IMR-90 (cell line): ENCODE data around the gene GUCY2C. TPM values are rescaled to one million over a fixed set of nuclear protein-coding genes. Genes with fewer than 3 reads are reported as not detected.

Experiments used
- ATAC-seq: fragments of 200-7000 bp; cut with Tn5 transposase; 2 replicates; pipeline ENCODE4 v1.9.1; 2020; ENCODE audit warnings: low read depth, mild to moderate bottlenecking, moderate library complexity
- BruUV-seq: library from RNA; stranded (reverse); fragments of 400-500 nt; replicated peaks from 2 replicates; lab custom pipeline; 2021; lab: Mats Ljungman, UMichigan
- CTCF ChIA-PET: fragments of 300-600 bp; formaldehyde crosslinking; extraction: SDS; loops from one replicate; lab custom pipeline; 2021; ENCODE audit warnings: antibody characterized with exemption; lab: Yijun Ruan, JAX
- POLR2A ChIA-PET: fragments of 300-600 bp; sonication (Branson Sonifier 250); formaldehyde crosslinking; loops from one replicate; lab custom pipeline; 2022; ENCODE audit warnings: antibody characterized with exemption; ENCODE audit not compliant: unreplicated experiment; lab: Charles Lee
- DNase-seq: peaks from one replicate; pipeline ENCODE4 v3.0.0; 2013
- H2AFZ ChIP-seq: replicated peaks from 2 replicates; pipeline ENCODE3; 2013; ENCODE audit warnings: low read length, mild to moderate bottlenecking; ENCODE audit not compliant: poor library complexity
- H2AK5ac ChIP-seq: 2 replicates; pipeline ENCODE4 v1.6.1; 2013; ENCODE audit warnings: low read depth, low read length, inconsistent platforms
- H2AK9ac ChIP-seq: replicated peaks from 2 replicates; pipeline ENCODE3; 2013; ENCODE audit warnings: mild to moderate bottlenecking, low read depth, low read length, moderate library complexity; ENCODE audit not compliant: poor library complexity
- H2BK120ac ChIP-seq: 2 replicates; pipeline ENCODE4 v1.6.1; 2013; ENCODE audit warnings: low read depth, low read length, inconsistent platforms
- H2BK15ac ChIP-seq: 3 replicates; pipeline ENCODE4 v1.6.1; 2013; ENCODE audit warnings: low read depth, low read length, inconsistent platforms
- H2BK20ac ChIP-seq: 2 replicates; pipeline ENCODE4 v1.6.1; 2013; ENCODE audit warnings: low read depth, mild to moderate bottlenecking, inconsistent platforms, low read length, moderate library complexity
- H2BK5ac ChIP-seq: 2 replicates; pipeline ENCODE4 v1.6.1; 2013; ENCODE audit warnings: mild to moderate bottlenecking, low read depth, low read length, inconsistent platforms; ENCODE audit not compliant: poor library complexity, severe bottlenecking
- H3K14ac ChIP-seq: replicated peaks from 2 replicates; pipeline ENCODE4 v1.6.1; 2013; ENCODE audit warnings: low read depth, low read length, inconsistent platforms
- H3K18ac ChIP-seq: 2 replicates; pipeline ENCODE4 v1.6.1; 2013; ENCODE audit warnings: low read depth, low read length, control low read depth
- H3K23ac ChIP-seq: 2 replicates; pipeline ENCODE4 v1.6.1; 2013; ENCODE audit warnings: low read depth, low read length, inconsistent platforms
- H3K27ac ChIP-seq: 2 replicates; pipeline ENCODE4 v1.5.1; 2013; ENCODE audit warnings: mild to moderate bottlenecking, control low read depth, low read length; ENCODE audit not compliant: insufficient read depth
- H3K27me3 ChIP-seq: 2 replicates; pipeline ENCODE4 v1.6.1; 2013; ENCODE audit warnings: low read length; ENCODE audit not compliant: control insufficient read depth, insufficient read depth
- H3K36me3 ChIP-seq: 2 replicates; pipeline ENCODE4 v1.6.1; 2013; ENCODE audit warnings: low read length, mixed read lengths; ENCODE audit not compliant: control insufficient read depth, insufficient read depth
- H3K4ac ChIP-seq: 2 replicates; pipeline ENCODE4 v1.6.1; 2013; ENCODE audit warnings: low read depth, low read length, inconsistent platforms
- H3K4me1 ChIP-seq: 2 replicates; pipeline ENCODE4 v1.6.1; 2013; ENCODE audit warnings: low read length, mixed read lengths; ENCODE audit not compliant: control insufficient read depth, insufficient read depth
- H3K4me2 ChIP-seq: 2 replicates; pipeline ENCODE4 v1.6.1; 2013; ENCODE audit warnings: low read depth, mild to moderate bottlenecking, control low read depth, low read length, moderate library complexity
- H3K4me3 ChIP-seq: 2 replicates; pipeline ENCODE4 v1.5.1; 2013; ENCODE audit warnings: low read depth, mild to moderate bottlenecking, control low read depth, low read length, moderate library complexity; ENCODE audit not compliant: insufficient read depth
- H3K56ac ChIP-seq: 2 replicates; pipeline ENCODE4 v1.6.1; 2013; ENCODE audit warnings: low read length, inconsistent platforms; ENCODE audit not compliant: insufficient read depth; ENCODE audit errors: extremely low read depth
- H3K79me1 ChIP-seq, 2 experiments: 2 replicates each; pipeline ENCODE4 v1.6.1; 2013; ENCODE audit warnings: low read length in 2 of 2, inconsistent platforms in 1 of 2, low read depth in 1 of 2
- H3K9ac ChIP-seq: 2 replicates; pipeline ENCODE4 v1.6.1; 2013; ENCODE audit warnings: low read depth, low read length, control low read depth
- H3K9me1 ChIP-seq: 2 replicates; pipeline ENCODE4 v1.6.1; 2013; ENCODE audit warnings: low read length, inconsistent platforms; ENCODE audit not compliant: insufficient read depth
- H3K9me3 ChIP-seq: 2 replicates; pipeline ENCODE4 v1.6.1; 2013; ENCODE audit warnings: low read length; ENCODE audit not compliant: control insufficient read depth, insufficient read depth
- H4K20me1 ChIP-seq: 2 replicates; pipeline ENCODE4 v1.6.1; 2013; ENCODE audit warnings: low read length, inconsistent platforms; ENCODE audit not compliant: insufficient read depth
- H4K5ac ChIP-seq: 2 replicates; pipeline ENCODE4 v1.6.1; 2013; ENCODE audit warnings: mild to moderate bottlenecking, low read depth, low read length, control low read depth
- H4K8ac ChIP-seq, 2 experiments: 2 replicates each; pipeline ENCODE4 v1.6.1; 2013; ENCODE audit warnings: low read depth in 2 of 2, low read length in 2 of 2, control low read depth in 1 of 2, inconsistent platforms in 1 of 2
- H4K91ac ChIP-seq: 2 replicates; pipeline ENCODE4 v1.6.1; 2013; ENCODE audit warnings: low read depth, low read length, inconsistent platforms; ENCODE audit not compliant: insufficient read depth
- BHLHE40 ChIP-seq: fragments of 150-350 bp; IDR thresholded peaks from 2 replicates; pipeline ENCODE4 v1.6.1; 2016; ENCODE audit warnings: mild to moderate bottlenecking, low read depth, low read length
- CEBPB ChIP-seq: IDR thresholded peaks from 2 replicates; pipeline ENCODE4 v1.6.1; 2012; ENCODE audit warnings: low read depth, low read length, improper control_type of control experiment
- CHD1 ChIP-seq: IDR thresholded peaks from 2 replicates; pipeline ENCODE4 v1.6.1; 2012; ENCODE audit warnings: low read depth, low read length, improper control_type of control experiment
- FOS ChIP-seq: fragments of 150-350 bp; IDR thresholded peaks from 2 replicates; pipeline ENCODE4 v1.6.1; 2016; ENCODE audit warnings: low read depth, low read length
- MAFK ChIP-seq: IDR thresholded peaks from 2 replicates; pipeline ENCODE4 v1.6.1; 2012; ENCODE audit warnings: low read depth, low read length, improper control_type of control experiment
- MAZ ChIP-seq: IDR thresholded peaks from 2 replicates; pipeline ENCODE4 v1.6.1; 2012; ENCODE audit warnings: low read depth, mild to moderate bottlenecking, low read length, improper control_type of control experiment, moderate library complexity, borderline replicate concordance
- MXI1 ChIP-seq: IDR thresholded peaks from 2 replicates; pipeline ENCODE4 v1.6.1; 2012; ENCODE audit warnings: low read depth, mild to moderate bottlenecking, low read length, moderate library complexity, borderline replicate concordance
- NFE2L2 ChIP-seq: fragments of 150-350 bp; IDR thresholded peaks from 2 replicates; pipeline ENCODE4 v1.6.1; 2016; ENCODE audit warnings: low read depth, mild to moderate bottlenecking, low read length
- POLR2A ChIP-seq: IDR thresholded peaks from 2 replicates; pipeline ENCODE4 v1.6.1; 2012; ENCODE audit warnings: mild to moderate bottlenecking, low read depth, low read length
- RAD21 ChIP-seq: IDR thresholded peaks from 2 replicates; pipeline ENCODE4 v1.6.1; 2012; ENCODE audit warnings: low read length, improper control_type of control experiment
- RCOR1 ChIP-seq: IDR thresholded peaks from 2 replicates; pipeline ENCODE4 v1.6.1; 2012; ENCODE audit warnings: mild to moderate bottlenecking, low read length, improper control_type of control experiment; ENCODE audit not compliant: insufficient replicate concordance
- RFX5 ChIP-seq: IDR thresholded peaks from 2 replicates; pipeline ENCODE4 v1.8.0; 2012; ENCODE audit warnings: low read depth, mild to moderate bottlenecking, low read length, moderate library complexity
- SMC3 ChIP-seq: fragments of 150-350 bp; IDR thresholded peaks from 2 replicates; pipeline ENCODE4 v1.6.1; 2016; ENCODE audit warnings: low read depth, mild to moderate bottlenecking, antibody characterized with exemption, low read length, moderate library complexity
- WGBS, 2 experiments: methylation state at CpG; one replicate each; pipeline versions ENCODE4 v1.1.5 to v1.1.7; 2013; ENCODE audit warnings: missing lambda C conversion rate in 2 of 2; ENCODE audit not compliant: insufficient read length in 1 of 2; ENCODE audit errors: extremely low coverage in 2 of 2; 5-methylcytosine and 5-hydroxymethylcytosine counted together
- dilution Hi-C: fragments of 300-500 bp; cut with HindIII; formaldehyde crosslinking; loops from one replicate; pipeline ENCODE4 v1.14.3; 2018; ENCODE audit warnings: low sequenced_read_pairs; ENCODE audit not compliant: unreplicated experiment
- in situ Hi-C: fragments of 300-500 bp; cut with MboI; formaldehyde crosslinking; loops from 3 replicates; pipeline ENCODE4 v1.14.3; 2019; ENCODE audit warnings: low sequenced_read_pairs, inconsistent platforms, mixed read lengths
- intact Hi-C: fragments of 100-400 bp; cut with micrococcal nuclease; formaldehyde crosslinking; loops from 2 replicates; pipeline ENCODE4 v1.10.0; 2022
- polyA plus RNA-seq, 3 experiments: library from polyadenylated mRNA; depleted of rRNA; stranded (reverse); fragments of >200 nt; gene quantifications; 2 replicates each; pipeline ENCODE4 v1.2.3, GENCODE V29; 2012; ENCODE audit warnings: low replicate concordance in 1 of 3
- total RNA-seq: library from RNA; depleted of rRNA; stranded (reverse); fragments of >200 nt; gene quantifications from 2 replicates; pipeline ENCODE4 v1.2.3, GENCODE V29; 2012
- TF ChIP-seq, protein P1 (sequence below): fragments of 150-350 bp; IDR thresholded peaks from 2 replicates; pipeline ENCODE4 v1.6.1; 2016; ENCODE audit warnings: low read depth, mild to moderate bottlenecking, low read length, moderate library complexity, borderline replicate concordance
- TF ChIP-seq, protein P2 (sequence below): fragments of 150-350 bp; IDR thresholded peaks from 2 replicates; pipeline ENCODE4 v1.6.1; 2017; ENCODE audit warnings: mild to moderate bottlenecking, antibody characterized with exemption, low read length, low read depth
- TF ChIP-seq, protein P3 (sequence below): conservative IDR thresholded peaks from 2 replicates; pipeline ENCODE4 v1.5.1; 2012; ENCODE audit warnings: mild to moderate bottlenecking, low read depth, low read length, improper control_type of control experiment

Gene GUCY2C
- total and polyA plus RNA-seq, 2 of the 4 experiments (the other 2 are of a cell fraction), result not detected

DNA sequence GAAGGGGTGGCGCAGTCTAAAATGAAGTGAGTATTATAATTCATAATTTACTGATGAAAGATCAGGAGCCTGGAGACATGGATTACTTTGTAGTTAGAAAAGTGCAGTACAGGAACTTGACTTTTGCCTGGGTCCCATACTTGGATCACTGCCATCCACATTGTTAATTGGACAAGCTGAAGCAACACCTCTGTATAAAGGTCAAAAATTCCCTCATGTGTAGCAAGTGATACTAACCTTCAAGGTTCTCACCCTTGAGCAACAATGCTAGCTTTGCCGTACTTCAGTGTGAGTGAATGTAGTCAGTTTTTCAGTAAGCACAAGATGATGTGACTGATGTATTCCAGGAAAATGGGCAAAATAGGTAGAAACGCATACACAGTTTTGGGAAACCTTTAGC, 84.1 kb downstream of the GUCY2C start:
- CTCF ChIA-PET, result interaction anchor here (0.6 to 1.0 kb wide), 3 partner anchors 17 to 374 kb away, joined by 3 to 4 read pairs (median 3); no protein-coding TSS in a partner anchor

More for the DNA sequence above, 84.1 kb downstream of the GUCY2C start:
- Histone ChIP-seq H3K4ac (no peak overlapping the region), H3K27ac (no peak overlapping the region), H2BK20ac (no peak overlapping the region), H2AFZ (no peak overlapping the region), H2AK9ac (no peak overlapping the region), H2BK120ac (no peak overlapping the region), H2AK5ac (no peak overlapping the region), H4K91ac (no peak overlapping the region), H3K36me3 (no peaks in the 10 kb centered on the region), H3K14ac (no peak overlapping the region), H3K9me1 (no peaks in the 10 kb centered on the region), H3K79me1 (no peaks in the 10 kb centered on the region), H2BK15ac (no peak overlapping the region), H3K56ac (no peak overlapping the region), H3K9ac (no peak overlapping the region), H3K9me3 (no peaks in the 10 kb centered on the region), H3K18ac (no peak overlapping the region), H2BK5ac (no peak overlapping the region), H3K27me3 (no peaks in the 10 kb centered on the region), H3K4me3 (no peak overlapping the region), H4K8ac (no peak overlapping the region), H3K23ac (no peak overlapping the region), H3K4me1 (no peaks in the 10 kb centered on the region), H4K20me1 (no peaks in the 10 kb centered on the region), H4K5ac (no peak overlapping the region), H3K4me2 (no peak overlapping the region)
- in situ Hi-C loops, result loop anchor here (10.0 kb wide), 1 partner anchor 377 kb away; no protein-coding TSS in a partner anchor
- BruUV-seq, result no TSS peak
- intact Hi-C loops, result no loop called here
- dilution Hi-C loops, result no loop called here
- TF ChIP-seq, protein P1, sequence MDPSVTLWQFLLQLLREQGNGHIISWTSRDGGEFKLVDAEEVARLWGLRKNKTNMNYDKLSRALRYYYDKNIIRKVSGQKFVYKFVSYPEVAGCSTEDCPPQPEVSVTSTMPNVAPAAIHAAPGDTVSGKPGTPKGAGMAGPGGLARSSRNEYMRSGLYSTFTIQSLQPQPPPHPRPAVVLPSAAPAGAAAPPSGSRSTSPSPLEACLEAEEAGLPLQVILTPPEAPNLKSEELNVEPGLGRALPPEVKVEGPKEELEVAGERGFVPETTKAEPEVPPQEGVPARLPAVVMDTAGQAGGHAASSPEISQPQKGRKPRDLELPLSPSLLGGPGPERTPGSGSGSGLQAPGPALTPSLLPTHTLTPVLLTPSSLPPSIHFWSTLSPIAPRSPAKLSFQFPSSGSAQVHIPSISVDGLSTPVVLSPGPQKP, result no peak
- no peak for TF ChIP-seq POLR2A
- TF ChIP-seq, protein P2, sequence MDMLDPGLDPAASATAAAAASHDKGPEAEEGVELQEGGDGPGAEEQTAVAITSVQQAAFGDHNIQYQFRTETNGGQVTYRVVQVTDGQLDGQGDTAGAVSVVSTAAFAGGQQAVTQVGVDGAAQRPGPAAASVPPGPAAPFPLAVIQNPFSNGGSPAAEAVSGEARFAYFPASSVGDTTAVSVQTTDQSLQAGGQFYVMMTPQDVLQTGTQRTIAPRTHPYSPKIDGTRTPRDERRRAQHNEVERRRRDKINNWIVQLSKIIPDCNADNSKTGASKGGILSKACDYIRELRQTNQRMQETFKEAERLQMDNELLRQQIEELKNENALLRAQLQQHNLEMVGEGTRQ, result no peak
- no peak for TF ChIP-seq FOS
- no peak for TF ChIP-seq RAD21
- no peak for TF ChIP-seq MXI1
- TF ChIP-seq, protein P3, sequence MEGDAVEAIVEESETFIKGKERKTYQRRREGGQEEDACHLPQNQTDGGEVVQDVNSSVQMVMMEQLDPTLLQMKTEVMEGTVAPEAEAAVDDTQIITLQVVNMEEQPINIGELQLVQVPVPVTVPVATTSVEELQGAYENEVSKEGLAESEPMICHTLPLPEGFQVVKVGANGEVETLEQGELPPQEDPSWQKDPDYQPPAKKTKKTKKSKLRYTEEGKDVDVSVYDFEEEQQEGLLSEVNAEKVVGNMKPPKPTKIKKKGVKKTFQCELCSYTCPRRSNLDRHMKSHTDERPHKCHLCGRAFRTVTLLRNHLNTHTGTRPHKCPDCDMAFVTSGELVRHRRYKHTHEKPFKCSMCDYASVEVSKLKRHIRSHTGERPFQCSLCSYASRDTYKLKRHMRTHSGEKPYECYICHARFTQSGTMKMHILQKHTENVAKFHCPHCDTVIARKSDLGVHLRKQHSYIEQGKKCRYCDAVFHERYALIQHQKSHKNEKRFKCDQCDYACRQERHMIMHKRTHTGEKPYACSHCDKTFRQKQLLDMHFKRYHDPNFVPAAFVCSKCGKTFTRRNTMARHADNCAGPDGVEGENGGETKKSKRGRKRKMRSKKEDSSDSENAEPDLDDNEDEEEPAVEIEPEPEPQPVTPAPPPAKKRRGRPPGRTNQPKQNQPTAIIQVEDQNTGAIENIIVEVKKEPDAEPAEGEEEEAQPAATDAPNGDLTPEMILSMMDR, result no peak
- no peak for TF ChIP-seq RCOR1
- no peak for TF ChIP-seq CHD1
- no peak for TF ChIP-seq MAFK
- TF ChIP-seq RFX5, result no peak
- no peak for TF ChIP-seq NFE2L2
- TF ChIP-seq SMC3, result no peak
- no peak for TF ChIP-seq MAZ
- TF ChIP-seq BHLHE40, result no peak
- TF ChIP-seq CEBPB, result no peak
- POLR2A ChIA-PET, result no interaction called here
- no peak for ATAC-seq
- WGBS, 2 experiments, result no CpG with 5 or more reads among the region's 3 CpGs
- DNase-seq, result no peak
